SK-N-SH treated with all-trans-retinoic acid at 6 μM for 48 hours (cell line): ENCODE results near the gene UBL4B.

Experiments used
- ARNTL ChIP-seq: fragments of 450-650 bp; formaldehyde crosslinking; IDR thresholded peaks from 2 replicates; pipeline ENCODE4 v1.5.0; 2020; ENCODE audit warnings: low read depth, mild to moderate bottlenecking, moderate library complexity, borderline replicate concordance
- ESRRG ChIP-seq: fragments of 250-450 bp; sonication (Bioruptor Pico); IDR thresholded peaks from 2 replicates; pipeline ENCODE4 v1.6.1; 2021; ENCODE audit warnings: mild to moderate bottlenecking
- ISL1 ChIP-seq: fragments of 250-450 bp; sonication (Bioruptor Pico); IDR thresholded peaks from 2 replicates; pipeline ENCODE4 v2.1.2; 2022; ENCODE audit warnings: mild to moderate bottlenecking, moderate library complexity
- RARB ChIP-seq: fragments of 250-450 bp; sonication (Bioruptor Pico); IDR thresholded peaks from 2 replicates; pipeline ENCODE4 v1.8.0; 2021; ENCODE audit warnings: mild to moderate bottlenecking, moderate library complexity
- TCF4 ChIP-seq: fragments of 250-450 bp; sonication (Bioruptor Pico); IDR thresholded peaks from 2 replicates; pipeline ENCODE4 v1.8.0; 2021; ENCODE audit warnings: mild to moderate bottlenecking, moderate library complexity, borderline replicate concordance
- ZFP3 ChIP-seq: fragments of 250-450 bp; sonication (Bioruptor Pico); IDR thresholded peaks from 2 replicates; pipeline ENCODE4 v1.5.0; 2020; ENCODE audit warnings: mild to moderate bottlenecking, moderate library complexity
- ZFP30 ChIP-seq: fragments of 450-650 bp; formaldehyde crosslinking; IDR thresholded peaks from 2 replicates; pipeline ENCODE4 v1.5.0; 2022; ENCODE audit warnings: mild to moderate bottlenecking, moderate library complexity
- ZNF70 ChIP-seq: fragments of 450-650 bp; formaldehyde crosslinking; IDR thresholded peaks from 2 replicates; pipeline ENCODE4 v1.5.0; 2020; ENCODE audit warnings: mild to moderate bottlenecking, moderate library complexity
- ZNF8 ChIP-seq: fragments of 450-650 bp; formaldehyde crosslinking; IDR thresholded peaks from 2 replicates; pipeline ENCODE4 v1.5.0; 2020; ENCODE audit warnings: mild to moderate bottlenecking, moderate library complexity
- TF ChIP-seq, protein P1 (sequence below): fragments of 250-450 bp; sonication (Bioruptor Pico); IDR thresholded peaks from 2 replicates; pipeline ENCODE4 v1.5.1; 2020; ENCODE audit warnings: low read depth, mild to moderate bottlenecking, moderate library complexity
- TF ChIP-seq, protein P2 (sequence below): fragments of 250-450 bp; sonication (Bioruptor Pico); IDR thresholded peaks from 2 replicates; pipeline ENCODE4 v1.5.1; 2021; ENCODE audit warnings: mild to moderate bottlenecking, moderate library complexity
- TF ChIP-seq, protein P3 (sequence below): fragments of 250-450 bp; sonication (Bioruptor Pico); IDR thresholded peaks from 2 replicates; pipeline ENCODE4 v1.8.0; 2021; ENCODE audit warnings: low read depth, mild to moderate bottlenecking, moderate library complexity, borderline replicate concordance
- TF ChIP-seq, protein P4 (sequence below): fragments of 250-450 bp; sonication (Bioruptor Pico); IDR thresholded peaks from 2 replicates; pipeline ENCODE4 v1.8.0; 2020; ENCODE audit warnings: mild to moderate bottlenecking, moderate library complexity, borderline replicate concordance

DNA sequence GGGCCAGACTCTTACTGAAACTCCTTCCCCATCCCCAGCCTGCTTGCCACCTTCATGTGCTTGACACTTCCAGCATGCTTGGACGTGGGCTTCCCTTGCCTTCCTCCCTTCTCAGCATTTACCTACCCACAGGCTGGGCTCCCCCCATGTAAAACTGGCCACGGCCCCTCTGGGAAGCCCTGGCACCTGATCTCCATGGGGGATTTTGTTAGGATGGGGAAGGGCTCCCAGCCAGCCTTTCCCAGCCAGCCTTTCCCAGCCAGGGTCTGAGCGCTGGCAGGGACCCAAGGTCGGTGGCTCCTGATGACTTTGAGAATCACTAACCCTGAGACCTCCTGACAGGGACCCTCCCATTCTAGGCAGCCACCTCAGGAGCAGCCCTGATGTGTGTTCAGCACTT, 48.5 kb upstream of the UBL4B start:
- TF ChIP-seq, protein P1, sequence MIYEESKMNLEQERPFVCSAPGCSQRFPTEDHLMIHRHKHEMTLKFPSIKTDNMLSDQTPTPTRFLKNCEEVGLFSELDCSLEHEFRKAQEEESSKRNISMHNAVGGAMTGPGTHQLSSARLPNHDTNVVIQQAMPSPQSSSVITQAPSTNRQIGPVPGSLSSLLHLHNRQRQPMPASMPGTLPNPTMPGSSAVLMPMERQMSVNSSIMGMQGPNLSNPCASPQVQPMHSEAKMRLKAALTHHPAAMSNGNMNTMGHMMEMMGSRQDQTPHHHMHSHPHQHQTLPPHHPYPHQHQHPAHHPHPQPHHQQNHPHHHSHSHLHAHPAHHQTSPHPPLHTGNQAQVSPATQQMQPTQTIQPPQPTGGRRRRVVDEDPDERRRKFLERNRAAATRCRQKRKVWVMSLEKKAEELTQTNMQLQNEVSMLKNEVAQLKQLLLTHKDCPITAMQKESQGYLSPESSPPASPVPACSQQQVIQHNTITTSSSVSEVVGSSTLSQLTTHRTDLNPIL (CRISPR knock-in tag): no peak
- TF ChIP-seq, protein P2, sequence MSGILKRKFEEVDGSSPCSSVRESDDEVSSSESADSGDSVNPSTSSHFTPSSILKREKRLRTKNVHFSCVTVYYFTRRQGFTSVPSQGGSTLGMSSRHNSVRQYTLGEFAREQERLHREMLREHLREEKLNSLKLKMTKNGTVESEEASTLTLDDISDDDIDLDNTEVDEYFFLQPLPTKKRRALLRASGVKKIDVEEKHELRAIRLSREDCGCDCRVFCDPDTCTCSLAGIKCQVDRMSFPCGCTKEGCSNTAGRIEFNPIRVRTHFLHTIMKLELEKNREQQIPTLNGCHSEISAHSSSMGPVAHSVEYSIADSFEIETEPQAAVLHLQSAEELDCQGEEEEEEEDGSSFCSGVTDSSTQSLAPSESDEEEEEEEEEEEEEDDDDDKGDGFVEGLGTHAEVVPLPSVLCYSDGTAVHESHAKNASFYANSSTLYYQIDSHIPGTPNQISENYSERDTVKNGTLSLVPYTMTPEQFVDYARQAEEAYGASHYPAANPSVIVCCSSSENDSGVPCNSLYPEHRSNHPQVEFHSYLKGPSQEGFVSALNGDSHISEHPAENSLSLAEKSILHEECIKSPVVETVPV (CRISPR knock-in tag): no peak
- TF ChIP-seq ESRRG (CRISPR knock-in tag) (no peak), ZNF70 (CRISPR knock-in tag) (no peak), ISL1 (no peak), ARNTL (no peak), RARB (CRISPR knock-in tag) (no peak), ZFP3 (CRISPR knock-in tag) (no peak), TCF4 (no peak), ZFP30 (no peak), ZNF8 (CRISPR knock-in tag) (no peak)
- TF ChIP-seq, protein P3, sequence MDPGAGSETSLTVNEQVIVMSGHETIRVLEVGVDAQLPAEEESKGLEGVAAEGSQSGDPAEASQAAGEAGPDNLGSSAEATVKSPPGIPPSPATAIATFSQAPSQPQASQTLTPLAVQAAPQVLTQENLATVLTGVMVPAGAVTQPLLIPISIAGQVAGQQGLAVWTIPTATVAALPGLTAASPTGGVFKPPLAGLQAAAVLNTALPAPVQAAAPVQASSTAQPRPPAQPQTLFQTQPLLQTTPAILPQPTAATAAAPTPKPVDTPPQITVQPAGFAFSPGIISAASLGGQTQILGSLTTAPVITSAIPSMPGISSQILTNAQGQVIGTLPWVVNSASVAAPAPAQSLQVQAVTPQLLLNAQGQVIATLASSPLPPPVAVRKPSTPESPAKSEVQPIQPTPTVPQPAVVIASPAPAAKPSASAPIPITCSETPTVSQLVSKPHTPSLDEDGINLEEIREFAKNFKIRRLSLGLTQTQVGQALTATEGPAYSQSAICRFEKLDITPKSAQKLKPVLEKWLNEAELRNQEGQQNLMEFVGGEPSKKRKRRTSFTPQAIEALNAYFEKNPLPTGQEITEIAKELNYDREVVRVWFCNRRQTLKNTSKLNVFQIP (CRISPR knock-in tag): no peak
- TF ChIP-seq, protein P4, sequence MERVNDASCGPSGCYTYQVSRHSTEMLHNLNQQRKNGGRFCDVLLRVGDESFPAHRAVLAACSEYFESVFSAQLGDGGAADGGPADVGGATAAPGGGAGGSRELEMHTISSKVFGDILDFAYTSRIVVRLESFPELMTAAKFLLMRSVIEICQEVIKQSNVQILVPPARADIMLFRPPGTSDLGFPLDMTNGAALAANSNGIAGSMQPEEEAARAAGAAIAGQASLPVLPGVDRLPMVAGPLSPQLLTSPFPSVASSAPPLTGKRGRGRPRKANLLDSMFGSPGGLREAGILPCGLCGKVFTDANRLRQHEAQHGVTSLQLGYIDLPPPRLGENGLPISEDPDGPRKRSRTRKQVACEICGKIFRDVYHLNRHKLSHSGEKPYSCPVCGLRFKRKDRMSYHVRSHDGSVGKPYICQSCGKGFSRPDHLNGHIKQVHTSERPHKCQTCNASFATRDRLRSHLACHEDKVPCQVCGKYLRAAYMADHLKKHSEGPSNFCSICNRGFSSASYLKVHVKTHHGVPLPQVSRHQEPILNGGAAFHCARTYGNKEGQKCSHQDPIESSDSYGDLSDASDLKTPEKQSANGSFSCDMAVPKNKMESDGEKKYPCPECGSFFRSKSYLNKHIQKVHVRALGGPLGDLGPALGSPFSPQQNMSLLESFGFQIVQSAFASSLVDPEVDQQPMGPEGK (CRISPR knock-in tag): no peak
